Hematopoietic multipotent progenitor cell treated with erythropoietin and hydrocortisone succinate and interleukin-3 and kit ligand, for 8 days (in vitro differentiated cells): ENCODE results near the gene EOGT.

ENCODE experiments used
- DNase-seq: peaks from one replicate; pipeline ENCODE4 v3.0.0-alpha.2; 2015

EOGT gene

DNA sequence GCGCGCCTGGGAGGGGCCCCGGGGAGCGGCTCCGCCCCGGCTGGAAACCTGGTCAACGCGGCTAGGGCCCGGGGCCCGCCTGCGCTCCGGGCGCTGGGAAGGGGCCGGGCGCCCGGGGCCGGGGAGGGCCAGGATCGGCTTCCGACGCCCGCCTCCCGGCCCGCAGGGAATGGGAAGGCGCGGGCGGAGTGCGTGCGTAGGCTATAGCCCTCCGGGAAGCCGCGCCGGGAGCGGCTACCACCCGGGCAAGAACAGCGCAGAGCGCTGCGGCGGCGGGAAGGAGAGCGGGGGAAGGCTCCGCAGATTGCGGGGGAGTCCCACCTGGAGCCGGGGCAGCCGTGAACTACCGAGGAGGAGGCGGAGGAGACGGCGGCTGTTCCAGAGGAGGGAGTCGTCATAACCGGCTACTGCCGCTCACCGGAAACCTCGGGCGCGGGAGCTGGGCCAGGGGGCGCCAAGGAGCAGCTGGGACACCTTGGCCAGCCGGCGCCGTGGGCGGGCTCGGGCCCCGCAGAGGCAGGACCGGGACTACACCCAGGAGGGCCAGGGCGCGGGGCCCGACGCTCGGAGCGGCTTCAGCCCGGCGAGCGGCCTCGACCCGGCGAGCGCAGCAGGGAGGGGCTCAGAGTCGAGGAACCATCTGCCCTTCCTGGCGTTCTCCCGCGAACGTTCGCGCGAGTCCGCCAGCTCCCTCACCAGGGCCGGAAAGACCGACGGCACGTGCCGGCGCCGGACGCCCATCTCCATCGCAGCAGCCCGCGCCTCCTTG lies at the start of gene EOGT:
Gene EOGT (minus strand): TSS at position 432 of the 769 bp plus-strand sequence. CDS start 3,838 bp downstream, outside the sequence.
- DNase-seq, result peak; percentile 83

GRCh38 chr3:69059688-69060087 lies 46.2 kb upstream of the EOGT start:
- no peak for DNase-seq

- no peak for DNase-seq
These were observed 45.4 kb upstream of the EOGT start for GRCh38 chr3:69058947-69059224.

GRCh38 chr3:69058180-69058946 lies 44.9 kb upstream of the EOGT start:
- peak; percentile 20 for DNase-seq

- no peak for DNase-seq
These were observed 39.0 kb upstream of the EOGT start for GRCh38 chr3:69052472-69052898.

DNA sequence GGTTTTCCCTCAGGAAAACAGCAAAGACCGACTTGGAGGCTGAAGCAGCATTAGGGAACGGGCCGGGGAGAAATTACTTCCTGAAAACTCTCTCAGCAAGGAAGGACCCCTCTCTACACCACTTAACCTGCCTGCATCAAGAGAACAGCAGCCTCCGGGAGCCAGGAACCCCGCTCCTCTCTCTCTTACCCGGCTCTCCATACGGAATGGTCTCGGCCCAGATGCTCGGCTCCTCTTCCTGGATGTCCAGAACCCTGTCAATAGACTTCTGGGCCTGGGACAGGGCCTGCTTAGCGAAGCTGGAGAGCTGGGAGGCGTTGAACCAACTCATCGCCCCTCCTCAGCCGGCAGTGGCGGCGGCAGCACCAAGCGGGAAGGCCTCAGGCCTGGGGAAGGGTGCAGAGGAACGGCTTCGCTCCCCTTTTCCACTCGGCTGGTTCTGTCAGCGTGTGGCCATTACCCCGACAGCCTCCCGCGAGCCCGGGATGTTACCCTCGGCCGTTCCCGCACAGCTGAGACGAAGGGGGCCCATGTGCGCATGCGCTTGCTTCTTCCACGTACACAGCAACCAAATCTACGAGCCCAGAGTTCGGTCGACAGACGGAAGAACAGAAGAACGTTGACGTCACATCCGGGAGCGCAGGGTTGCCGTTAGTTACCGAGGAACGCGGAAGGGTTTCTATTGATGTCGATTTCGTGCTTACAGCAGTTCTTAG lies 38.4 kb upstream of the EOGT start, which contains the start of gene TMF1:
Gene TMF1 (minus strand): TSS at position 578 of the 716 bp plus-strand sequence. CDS start 247 bp downstream, at position 331.
- DNase-seq, result peak; percentile 99

DNA sequence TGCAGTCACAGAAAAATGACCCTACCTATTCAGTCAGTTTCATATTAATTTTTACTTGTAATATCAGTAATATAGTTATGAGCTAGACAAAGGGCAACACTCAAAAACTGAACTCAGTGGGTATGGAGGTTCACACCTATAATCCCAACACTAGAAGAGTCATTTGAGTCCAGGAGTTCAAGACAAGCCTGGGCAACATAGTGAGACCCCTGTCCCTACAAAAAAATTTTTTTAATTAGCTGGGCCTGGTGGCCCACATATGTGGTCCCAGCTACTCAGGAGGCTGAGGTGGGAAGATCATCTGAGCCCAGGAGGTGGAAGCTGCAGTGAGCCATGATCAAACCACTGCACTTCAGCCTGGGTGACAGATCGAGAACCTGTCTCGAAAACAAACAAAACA lies 35.5 kb upstream of the EOGT start:
- no peak for DNase-seq

DNA sequence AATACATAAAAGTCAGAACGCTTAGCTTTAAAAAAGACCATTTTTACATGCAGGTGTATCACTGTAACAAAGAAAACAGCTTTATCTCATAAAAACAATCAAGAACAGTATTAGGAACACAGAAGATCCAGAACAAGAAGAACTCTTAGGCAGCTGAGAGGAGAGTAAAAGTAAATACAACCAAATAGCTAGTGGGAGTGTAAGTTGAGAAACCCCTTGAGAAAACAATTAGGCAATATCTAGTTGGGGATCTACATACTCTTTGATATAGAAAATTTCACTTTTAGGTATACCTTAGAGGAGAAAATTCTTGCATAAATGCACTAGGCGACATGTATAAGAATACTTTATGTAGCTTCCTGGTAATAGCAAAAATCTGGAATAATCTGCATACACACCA lies 31.1 kb upstream of the EOGT start:
- no peak for DNase-seq

DNA sequence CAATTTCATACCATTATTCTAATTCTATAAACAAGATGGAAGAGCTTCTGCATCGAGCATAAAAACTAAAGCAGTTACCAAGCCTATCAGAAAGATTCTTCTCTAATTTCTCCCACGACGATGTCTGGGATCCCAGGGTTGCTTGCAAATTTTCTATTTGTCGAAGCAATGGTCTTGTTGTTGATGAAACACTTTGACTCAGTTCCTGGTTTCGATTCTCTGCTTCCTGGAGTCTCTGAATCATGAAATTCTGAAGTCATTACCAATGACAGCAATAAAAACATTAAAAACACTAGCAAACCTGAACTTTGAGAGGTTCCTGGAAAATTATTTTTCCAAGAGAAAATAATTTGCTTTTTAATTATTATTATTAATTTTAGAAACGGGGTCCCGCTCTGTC lies 20.0 kb upstream of the EOGT start:
- no peak for DNase-seq

GRCh38 chr3:69032737-69033136 lies 19.3 kb upstream of the EOGT start:
- no peak for DNase-seq

DNA sequence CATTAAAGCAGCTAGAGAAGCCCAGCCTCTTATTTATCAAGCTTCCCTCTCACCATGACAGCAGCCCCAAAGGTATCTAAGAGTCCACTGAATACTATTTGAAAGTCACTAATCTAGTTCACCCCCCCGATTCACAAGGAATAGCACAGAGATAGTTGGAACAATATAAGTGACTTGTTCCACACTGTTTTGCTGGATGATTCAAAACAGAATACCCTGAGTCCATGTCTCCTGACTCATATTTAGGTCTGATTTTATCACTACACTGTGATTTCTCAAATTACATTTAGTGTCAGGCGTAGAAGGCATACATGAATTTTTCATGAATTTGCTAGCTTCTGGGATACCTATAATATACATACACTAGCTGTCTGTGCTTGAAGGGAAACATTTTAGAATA lies 18.7 kb upstream of the EOGT start:
- DNase-seq, result no peak

- DNase-seq, result no peak
These were observed 18.2 kb upstream of the EOGT start for GRCh38 chr3:69031635-69032034.

DNA sequence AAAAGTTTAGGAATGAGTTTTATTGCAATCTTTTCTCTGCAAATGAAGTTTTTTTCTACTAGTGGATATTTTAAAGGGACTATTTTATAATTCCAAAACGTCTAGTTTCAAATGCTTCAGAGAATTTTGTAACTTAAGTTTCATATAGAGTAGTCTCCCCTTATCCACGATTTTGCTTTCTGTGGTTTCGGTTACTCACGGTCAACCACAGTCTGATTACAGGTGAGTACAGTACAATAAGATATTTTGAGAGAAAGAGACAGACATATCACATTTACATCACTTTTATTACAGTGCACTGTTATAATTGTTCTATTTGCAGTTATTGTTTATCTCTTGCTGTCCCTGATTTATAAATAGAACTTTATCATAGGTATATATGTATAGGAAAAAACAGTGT lies 7.4 kb upstream of the EOGT start:
- no peak for DNase-seq

- peak; percentile 24 for DNase-seq
These were observed 6.9 kb upstream of the EOGT start for GRCh38 chr3:69020424-69020823.

DNA sequence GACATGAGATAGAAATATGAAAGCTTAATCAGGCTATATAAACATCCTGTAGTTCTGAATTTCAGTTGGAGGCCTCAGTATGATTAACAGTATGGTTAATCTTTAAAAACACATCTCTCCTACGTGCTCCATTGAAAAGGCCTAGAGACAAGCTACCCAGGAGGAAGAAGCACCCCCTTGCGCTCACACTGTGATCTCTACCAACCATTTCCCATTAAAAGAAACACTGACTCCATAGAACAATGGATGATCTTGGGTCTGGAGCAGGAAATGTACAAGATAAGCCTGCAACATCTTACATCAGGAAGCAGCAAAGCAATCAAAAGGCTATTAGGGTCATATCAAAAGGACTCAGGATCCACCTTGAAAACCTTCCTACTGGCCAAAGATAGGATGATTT lies 3.4 kb upstream of the EOGT start:
- DNase-seq, result peak; percentile 14

- DNase-seq, result no peak
These were observed 2.6 kb upstream of the EOGT start for GRCh38 chr3:69016102-69016501.

GRCh38 chr3:69014022-69014580 lies 617 bp upstream of the EOGT start:
- DNase-seq, result no peak

- DNase-seq, result peak; percentile 36
These were observed 658 bp downstream of the EOGT start for GRCh38 chr3:69012800-69013252.

DNA sequence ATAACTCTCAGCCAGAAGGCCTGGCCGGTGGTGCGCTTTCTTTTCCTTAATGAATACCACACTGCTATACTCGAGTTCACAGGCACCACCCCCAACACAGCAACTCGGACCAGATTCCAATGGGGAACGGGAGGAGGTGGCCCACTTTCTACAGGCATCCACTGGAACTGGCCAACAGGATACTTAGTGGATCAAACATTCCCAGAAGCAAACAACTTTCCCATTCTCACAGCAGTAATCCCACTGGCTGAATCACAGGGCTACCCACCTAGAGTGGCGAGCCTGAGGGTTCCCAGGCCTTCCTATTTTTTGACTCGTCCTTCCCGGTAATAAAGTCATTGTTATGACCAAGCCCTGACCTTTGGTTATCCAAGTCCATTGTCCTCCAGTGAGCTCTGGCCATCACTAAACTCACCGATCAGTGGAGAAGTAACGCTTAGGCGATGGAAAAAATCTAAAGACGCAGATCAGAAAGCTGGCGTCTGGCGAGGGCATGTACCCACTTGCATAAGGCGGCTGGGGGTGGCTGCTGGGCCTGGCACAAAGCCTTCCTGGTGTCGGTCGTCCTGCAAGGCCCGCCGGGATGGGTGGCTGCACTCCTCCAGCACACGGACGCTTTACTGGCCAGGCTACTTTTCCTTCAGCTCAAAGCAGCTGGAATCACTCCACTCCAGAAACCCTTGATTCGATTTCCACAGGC lies 1.2 kb downstream of the EOGT start:
- no peak for DNase-seq

- DNase-seq, result no peak
These were observed 2.3 kb downstream of the EOGT start for GRCh38 chr3:69011096-69011730.

DNA sequence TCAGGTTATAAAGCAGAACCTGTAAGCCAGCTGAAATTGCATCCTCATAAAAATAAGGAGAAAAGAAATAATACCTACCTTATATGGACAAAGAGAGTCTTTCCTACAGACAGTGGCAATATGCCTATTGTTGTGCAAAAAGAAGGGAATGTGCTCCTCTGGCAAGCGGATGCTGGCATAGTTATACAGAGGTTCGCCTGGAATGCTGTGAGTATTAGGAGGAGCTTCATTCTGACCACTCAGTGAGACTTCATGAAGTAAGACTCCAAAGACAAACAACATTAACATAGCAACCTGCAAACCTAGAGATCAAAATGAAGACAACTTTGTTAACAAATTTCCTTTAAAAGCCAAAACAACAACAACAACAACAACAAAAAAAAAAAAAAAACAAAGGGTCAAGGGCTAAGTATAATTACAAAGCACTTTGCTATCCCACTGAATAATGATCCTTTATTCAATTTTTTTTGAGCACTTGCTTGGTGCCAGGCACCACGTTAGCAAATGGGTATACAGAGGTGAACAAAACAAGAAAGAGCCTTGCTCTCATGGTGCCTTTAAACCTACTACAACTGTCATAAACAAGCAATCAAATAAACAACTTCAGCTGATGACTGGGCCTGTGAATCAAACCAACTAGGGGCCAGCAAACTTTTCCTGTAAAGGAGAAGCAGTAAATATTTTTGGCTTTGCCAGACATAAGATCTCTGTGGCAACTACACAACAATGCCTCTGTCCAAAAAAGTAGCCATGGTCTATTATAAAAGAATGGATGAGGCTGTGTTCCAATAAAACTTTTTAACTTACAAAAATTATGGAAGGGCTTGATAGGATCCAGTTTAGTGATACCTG lies 3.7 kb downstream of the EOGT start:
- no peak for DNase-seq
